T-helper 1 cell treated with Interleukin-12 subunit alpha and Interleukin-12 subunit beta and Interleukin-4 antibody, amounts not matched to agents 30 ng/mL and 1 ng/mL, for 36 hours (primary cell): Measurements from ENCODE around the gene ICOS. TPM values are rescaled to one million over a fixed set of nuclear protein-coding genes. Genes with fewer than 3 reads are reported as not detected.
"Not testable (repeated sequence)": the region's sequence is repeated elsewhere in the genome, so short reads cannot be mapped to it uniquely, and the experiment has no call there.

Experiments
- intact Hi-C: fragments of 100-400 bp; cut with micrococcal nuclease; formaldehyde crosslinking; loops from one replicate; pipeline ENCODE4 v1.15.1; 2024
- total RNA-seq: library from RNA; stranded (reverse); gene quantifications from 2 replicates; pipeline ENCODE4 v1.2.3, GENCODE V29; 2022

ICOS gene
- total RNA-seq, 1 donor from 2014 or later, result 63.1 TPM

GRCh38 chr2:203915256-203915655 lies 21.3 kb upstream of the ICOS start:
- intact Hi-C loops, result no loop called here

DNA sequence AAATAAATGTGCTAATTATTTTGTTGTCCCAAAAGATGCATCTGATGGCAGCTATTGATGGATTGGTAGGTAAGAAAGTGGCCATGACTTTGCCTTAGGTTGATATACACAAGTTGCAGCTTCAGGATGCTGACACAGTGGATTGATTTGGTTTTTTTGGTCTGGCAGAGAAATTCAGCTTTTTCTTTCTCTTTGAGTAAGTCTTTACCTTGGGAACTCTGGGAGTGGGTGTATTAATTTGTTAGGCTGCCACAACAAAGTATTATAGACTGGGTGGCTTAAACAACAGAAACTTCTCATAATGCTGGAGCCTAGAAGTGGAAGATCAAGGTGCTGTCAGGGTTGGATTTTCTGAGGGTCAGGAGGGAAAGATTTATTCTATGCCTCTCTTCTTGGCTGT lies 19.8 kb upstream of the ICOS start:
- intact Hi-C loops, result no loop called here

- intact Hi-C loops, result no loop called here
These were observed 18.3 kb upstream of the ICOS start for GRCh38 chr2:203918264-203918663.

DNA sequence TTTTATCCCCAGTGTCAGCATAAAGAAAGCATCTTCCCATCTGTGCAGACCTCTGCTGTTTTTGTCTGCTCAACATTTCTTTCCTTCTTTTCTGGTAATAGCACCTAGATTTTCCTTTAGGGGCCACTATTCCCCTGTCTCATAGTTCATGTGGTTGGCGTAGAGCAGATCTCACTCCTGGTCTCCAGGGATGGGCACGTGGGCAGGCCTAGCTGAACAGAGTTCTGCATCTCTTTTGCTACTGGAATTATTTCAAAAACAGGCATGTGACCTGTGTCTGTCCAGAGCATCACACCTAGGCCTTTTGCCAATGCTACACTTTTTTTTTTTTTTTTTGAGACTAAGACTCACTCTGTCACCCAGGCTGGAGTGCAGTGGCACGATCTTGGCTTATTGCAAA lies 17.7 kb upstream of the ICOS start:
- intact Hi-C loops, result no loop called here

DNA sequence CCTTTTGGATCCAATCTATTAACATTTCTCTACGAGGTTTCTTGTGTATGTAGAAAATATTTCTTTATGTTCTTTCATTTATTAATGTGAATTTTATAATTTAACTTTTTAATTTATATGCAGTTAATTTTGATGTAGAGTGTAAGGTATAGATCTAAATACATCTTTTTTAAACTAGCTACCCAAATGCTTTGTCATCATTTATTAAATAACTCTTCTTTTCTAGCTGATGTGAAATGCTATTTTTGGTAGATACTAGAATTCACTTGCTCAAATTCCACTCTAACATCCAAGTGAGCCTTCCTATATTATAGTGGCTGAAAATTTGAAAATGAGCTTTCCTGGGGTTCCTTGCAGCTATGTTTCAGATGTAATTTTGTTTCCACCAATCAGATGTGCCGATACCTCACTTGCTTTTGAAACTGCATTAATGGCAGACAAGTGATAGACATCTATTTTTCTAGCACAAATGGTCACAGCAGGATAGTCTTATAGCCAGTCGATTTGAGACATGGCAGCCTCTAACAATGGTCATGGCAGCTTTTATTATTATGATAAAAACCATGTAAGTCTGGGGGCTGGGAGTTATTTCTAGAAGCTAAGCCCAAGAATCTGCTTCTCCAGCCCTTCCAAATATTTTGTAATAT lies 10.9 kb upstream of the ICOS start:
- intact Hi-C loops, result no loop called here

DNA sequence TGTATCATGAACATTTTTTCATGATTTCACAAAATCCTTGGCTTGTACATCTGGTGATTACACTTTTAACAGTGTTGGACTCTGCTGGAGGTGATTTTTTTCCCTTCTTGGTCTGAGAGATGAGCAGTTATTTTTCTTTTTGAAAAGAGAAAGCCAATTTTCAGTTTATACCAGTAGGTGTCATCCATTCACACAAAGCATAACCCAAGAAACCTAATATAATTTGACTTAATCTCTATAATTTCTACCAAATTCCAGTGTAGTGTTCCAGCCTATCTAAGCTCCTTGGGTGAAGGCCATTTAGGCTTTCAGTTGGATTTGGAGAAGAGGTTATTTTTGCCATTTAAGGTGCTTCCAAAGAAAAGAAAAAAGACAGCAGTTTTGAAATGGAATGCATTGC lies 7.7 kb upstream of the ICOS start:
- intact Hi-C loops, result loop anchor here (1.0 to 2.0 kb wide), 4 partner anchors 144 to 249 kb away; no protein-coding TSS in a partner anchor

GRCh38 chr2:203931262-203931661 lies 5.3 kb upstream of the ICOS start:
- intact Hi-C loops, result loop anchor here (5.0 kb wide), 2 partner anchors 331 to 919 kb away; partner anchors contain the start of gene NBEAL1

DNA sequence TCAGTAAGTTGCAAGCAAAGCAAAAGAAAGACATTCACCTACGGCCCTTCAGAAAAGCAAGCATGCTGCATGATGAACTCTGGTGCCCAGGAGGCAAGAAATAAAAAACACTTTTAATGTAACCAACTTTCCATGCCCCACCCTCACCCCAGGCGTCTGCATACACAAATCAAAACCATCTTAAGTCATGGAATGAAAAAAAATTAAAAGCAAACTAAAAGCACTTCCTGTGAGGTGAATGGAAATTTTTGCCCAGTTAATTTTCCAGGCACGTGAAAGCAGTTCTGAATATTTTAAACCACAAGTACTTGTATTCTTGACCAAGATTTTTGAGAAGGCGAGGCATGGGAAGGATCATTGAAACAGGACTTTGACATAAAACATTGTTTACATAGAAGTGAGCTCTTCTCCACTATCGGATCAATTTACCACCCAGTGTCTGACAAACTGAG lies 2.5 kb upstream of the ICOS start:
- intact Hi-C loops, result loop anchor here (1.0 to 5.0 kb wide), 5 partner anchors 8 to 922 kb away; partner anchors contain the start of gene NBEAL1

- intact Hi-C loops, result loop anchor here (1.0 to 5.0 kb wide), 8 partner anchors 7 to 1298 kb away; partner anchors contain the start of genes ABI2 and NBEAL1
These were observed 1.7 kb upstream of the ICOS start for GRCh38 chr2:203934711-203935438.

- intact Hi-C loops, result loop anchor here (5.0 kb wide), 3 partner anchors 203 to 1298 kb away; partner anchors contain the start of gene ABI2
These were observed 995 bp upstream of the ICOS start for GRCh38 chr2:203935568-203935967.

- intact Hi-C loops, result loop anchor here (1.0 to 5.0 kb wide), 7 partner anchors 14 to 1300 kb away; partner anchors contain the start of genes ABI2 and CYP20A1
These were observed 386 bp downstream of the ICOS start for GRCh38 chr2:203936949-203937348.

DNA sequence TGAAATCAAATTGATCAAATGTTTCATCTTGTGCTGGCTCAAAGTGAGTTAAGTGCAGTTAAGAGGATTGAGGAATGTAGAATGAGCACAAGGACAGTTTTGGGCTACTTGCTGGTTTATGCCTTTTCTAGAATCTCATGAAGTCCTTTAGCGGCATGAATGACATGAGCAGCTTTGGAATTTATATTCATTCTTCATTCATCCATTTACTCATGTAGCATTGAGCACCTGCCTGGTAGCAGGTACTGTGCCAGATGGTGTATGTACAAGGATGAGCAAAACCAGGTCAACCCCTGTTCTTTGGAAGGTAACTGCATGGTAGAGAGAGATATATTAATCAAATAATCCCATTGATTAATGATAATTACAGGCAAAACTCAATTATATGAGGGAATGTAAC lies 1.2 kb downstream of the ICOS start:
- intact Hi-C loops, result loop anchor here (1.0 to 5.0 kb wide), 8 partner anchors 13 to 1300 kb away; partner anchors contain the start of genes ABI2 and CYP20A1

DNA sequence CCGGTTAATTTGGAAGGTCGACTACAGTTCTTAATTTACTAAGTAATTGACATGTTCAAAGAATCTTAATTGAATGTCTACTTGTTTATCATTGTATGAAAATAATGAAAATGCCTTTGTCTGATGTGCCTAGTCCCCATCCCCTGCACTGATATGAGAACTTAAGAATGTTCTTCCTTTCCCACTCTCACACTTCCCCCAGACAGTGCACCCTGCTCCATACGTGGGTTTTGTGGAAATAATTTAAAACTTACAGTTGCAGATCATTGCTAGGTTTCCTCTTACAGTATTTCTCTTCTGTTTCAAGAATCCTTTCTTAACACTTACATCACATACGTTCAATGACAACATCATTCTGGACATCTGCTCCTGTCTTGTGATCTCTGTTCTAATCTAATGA lies 3.5 kb downstream of the ICOS start:
- intact Hi-C loops, result loop anchor here (1.0 kb wide), 1 partner anchor 79 kb away; no protein-coding TSS in a partner anchor

DNA sequence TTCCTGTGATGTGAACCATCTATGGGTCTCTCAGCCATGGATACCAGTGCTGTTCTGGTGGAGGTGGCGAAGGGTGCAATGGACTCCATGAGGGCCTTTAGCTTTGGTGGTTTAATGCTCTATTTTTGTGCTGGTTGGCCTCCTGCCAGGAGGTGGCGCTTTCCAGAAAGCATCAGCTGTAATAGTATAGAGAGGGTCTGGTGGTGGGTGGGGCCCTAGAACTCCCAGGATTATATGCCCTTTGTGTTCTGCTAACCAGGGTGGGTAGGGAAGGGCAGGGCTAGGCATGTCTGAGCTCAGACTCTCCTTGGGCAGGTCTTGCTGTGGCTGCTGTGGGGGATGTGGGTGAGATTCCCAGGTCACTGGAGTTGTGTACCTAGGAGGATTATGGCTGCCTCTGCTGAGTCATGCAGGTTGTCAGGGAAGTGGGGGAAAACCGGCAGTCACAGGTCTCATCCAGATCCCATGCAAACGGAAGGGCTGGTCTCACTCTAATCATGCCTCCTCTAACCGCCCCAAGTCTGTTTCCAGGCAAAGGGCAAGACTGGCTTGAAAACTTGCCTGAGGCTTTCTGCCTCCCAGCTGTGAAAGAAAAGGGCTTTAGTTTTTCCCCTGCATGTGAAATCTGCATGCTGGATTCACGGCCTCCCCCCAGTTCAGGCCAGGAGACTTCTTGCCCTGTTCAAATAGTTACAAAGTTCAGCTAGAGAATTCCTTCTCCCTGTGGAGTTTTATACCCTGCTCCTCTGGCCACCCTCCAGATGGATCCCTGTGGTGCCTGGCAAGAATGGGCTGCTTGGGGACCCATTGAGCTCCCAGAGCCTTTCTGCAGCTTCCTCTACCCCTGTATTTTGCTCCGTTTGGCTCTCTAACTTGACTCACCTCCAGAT lies 7.2 kb downstream of the ICOS start:
- intact Hi-C loops, result not testable (repeated sequence)

DNA sequence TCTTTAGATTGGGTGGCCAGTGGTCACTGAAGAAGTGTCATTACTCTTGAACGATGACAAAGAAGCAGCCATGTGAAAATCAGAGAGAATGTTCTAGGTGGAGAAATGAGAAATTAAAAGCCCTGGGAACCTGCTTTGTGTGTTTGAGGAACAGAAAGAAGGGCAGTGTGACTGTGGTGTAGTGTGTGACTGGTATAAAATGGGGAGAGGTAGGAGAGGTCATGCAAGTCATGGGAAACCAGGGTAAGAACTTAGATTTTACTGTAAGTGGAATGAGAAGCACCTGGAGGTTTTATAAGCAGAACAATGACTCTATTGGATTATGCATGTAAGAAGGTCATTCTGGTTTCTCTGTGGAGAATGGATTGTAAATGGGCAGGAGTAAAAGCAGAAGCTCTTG lies 12.2 kb downstream of the ICOS start:
- intact Hi-C loops, result no loop called here

DNA sequence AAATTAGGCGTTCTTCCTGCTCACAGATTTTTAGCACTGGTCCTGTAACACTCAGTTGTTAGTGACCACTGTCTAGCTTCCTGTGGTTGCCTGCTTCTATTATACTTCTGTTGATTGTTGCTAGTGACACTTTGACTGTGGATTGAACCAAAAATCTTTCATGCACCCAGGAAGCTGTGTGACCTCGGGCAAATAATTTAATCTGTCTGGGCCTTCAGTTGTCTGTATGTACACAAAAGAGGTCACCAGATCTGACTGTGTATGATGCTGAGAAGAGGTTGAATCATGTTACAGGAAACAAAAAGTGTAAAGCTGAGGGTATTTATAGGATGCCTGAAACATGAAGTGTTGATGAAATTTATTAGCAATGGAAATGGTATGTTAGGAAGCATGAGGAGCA lies 12.7 kb downstream of the ICOS start:
- intact Hi-C loops, result no loop called here

GRCh38 chr2:203951366-203951902 lies 14.9 kb downstream of the ICOS start:
- intact Hi-C loops, result loop anchor here (1.0 to 5.0 kb wide), 6 partner anchors 10 to 1731 kb away; partner anchors contain the start of genes ICOS and NRP2

- intact Hi-C loops, result no loop called here
These were observed 22.7 kb downstream of the ICOS start for GRCh38 chr2:203959265-203959664.

GRCh38 chr2:203959672-203960071 lies 23.1 kb downstream of the ICOS start:
- intact Hi-C loops, result no loop called here

DNA sequence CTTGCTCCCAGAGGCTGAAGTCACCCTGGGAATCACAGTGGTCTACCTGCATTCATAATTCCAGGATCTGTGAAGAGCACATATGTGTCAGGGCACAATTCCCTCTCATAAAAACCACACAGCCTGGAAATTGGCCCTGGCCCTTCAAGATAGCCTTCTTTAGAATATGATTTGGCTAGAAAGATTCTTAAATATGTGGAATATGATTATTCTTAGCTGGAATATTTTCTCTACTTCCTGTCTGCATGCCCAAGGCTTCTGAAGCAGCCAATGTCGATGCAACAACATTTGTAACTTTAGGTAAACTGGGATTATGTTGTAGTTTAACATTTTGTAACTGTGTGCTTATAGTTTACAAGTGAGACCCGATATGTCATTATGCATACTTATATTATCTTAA lies 24.2 kb downstream of the ICOS start:
- intact Hi-C loops, result no loop called here

DNA sequence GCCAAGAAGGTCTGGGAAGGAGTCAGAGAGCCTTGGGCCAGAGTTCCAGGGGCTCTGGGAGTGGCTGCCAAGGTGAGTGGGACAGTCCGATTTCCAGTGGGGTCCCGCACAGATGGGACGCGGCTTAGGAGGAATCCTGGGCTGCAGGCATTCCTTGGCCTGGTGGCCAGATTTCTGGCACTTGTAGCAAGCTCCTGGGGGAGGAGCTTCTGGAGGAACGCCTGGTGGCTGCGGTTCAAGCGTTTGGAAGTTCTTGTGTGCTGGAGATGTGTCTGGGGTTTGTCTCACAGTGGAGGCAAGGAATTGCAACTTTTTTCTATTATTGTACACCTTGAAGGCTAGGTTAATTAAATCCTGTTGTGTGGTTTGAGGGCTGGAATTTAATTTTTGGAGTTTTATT lies 28.6 kb downstream of the ICOS start:
- intact Hi-C loops, result not testable (repeated sequence)
